Stomach smooth muscle (tissue), 2 donors: ENCODE results near the gene CTBP2.

Source experiments
- H3K27ac ChIP-seq: one replicate; pipeline ENCODE4 v1.7.0; 2013; ENCODE audit warnings: mild to moderate bottlenecking, low read length, inconsistent platforms
- H3K27me3 ChIP-seq, 2 donors: one replicate each; pipeline ENCODE4 v1.7.0; 2013; ENCODE audit warnings: low read length in 2 of 2; ENCODE audit not compliant: insufficient read depth in 2 of 2, control insufficient read depth in 1 of 2
- H3K36me3 ChIP-seq, 2 donors: one replicate each; pipeline ENCODE4 v1.7.0; 2013; ENCODE audit warnings: low read length in 2 of 2; ENCODE audit not compliant: control insufficient read depth in 2 of 2, insufficient read depth in 2 of 2
- H3K4me1 ChIP-seq: one replicate; pipeline ENCODE4 v1.7.0; 2013; ENCODE audit warnings: low read length; ENCODE audit not compliant: control insufficient read depth, insufficient read depth
- H3K4me3 ChIP-seq, 2 donors: one replicate each; pipeline ENCODE4 v1.7.0; 2013; ENCODE audit warnings: low read length in 2 of 2
- H3K9ac ChIP-seq, 2 donors: one replicate each; pipeline ENCODE4 v1.7.0; 2013; ENCODE audit warnings: low read length in 2 of 2, mild to moderate bottlenecking in 1 of 2
- H3K9me3 ChIP-seq, 2 donors: one replicate each; pipeline ENCODE4 v1.7.0; 2013; ENCODE audit warnings: low read length in 2 of 2; ENCODE audit not compliant: control insufficient read depth in 2 of 2
- donor health status: healthy.
- donor health status: Pancreatic carcinoma.

The CTBP2 gene

DNA sequence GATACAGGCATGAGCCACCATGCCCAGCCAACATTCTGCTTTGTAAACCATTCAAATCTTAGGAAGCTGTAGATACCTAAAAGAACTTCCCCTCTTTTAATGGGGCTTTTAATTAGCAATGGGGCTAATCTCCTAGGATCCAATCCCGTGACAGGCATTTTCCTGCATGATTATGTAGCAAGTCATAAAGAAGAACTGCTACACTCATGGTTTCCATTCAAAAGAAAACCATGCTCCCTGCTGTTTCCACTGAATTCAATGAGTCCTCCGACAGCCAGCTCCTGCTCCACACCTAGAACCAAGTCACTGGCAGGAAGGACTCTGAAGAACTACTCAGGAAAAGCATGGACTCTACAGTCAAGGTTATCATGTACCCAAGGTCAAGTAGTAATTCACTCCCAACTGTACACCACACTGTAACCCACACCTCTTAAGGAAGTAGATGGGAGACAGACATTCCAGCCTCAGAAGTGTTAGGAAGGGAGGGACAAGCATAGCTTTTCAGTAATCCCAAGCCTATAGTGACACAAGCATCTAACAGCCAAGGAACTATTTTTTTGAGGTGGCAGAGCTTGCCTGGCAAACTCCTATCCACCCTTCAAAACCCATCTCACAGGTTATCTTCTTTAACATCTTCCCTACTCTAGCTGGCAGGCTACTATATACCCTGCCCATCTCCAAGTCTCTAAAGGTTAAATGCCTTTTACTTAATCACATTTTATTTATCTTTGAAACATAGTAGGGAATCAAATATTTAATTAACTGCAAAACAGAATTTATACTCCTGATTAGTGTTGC lies 47.5 kb downstream of the CTBP2 start:
- H3K27me3 ChIP-seq = no peaks in the 10 kb centered on the region
- peaks cover 0 to 5% of the 10 kb centered on the region in 2 donors for H3K9me3 ChIP-seq
- H3K27ac ChIP-seq = peak overlapping the region; percentile 31
- H3K4me1 ChIP-seq = peaks cover 46% of the 10 kb centered on the region
- H3K36me3 ChIP-seq = peaks cover 14 to 21% of the 10 kb centered on the region in 2 donors
- no peak overlapping the region for H3K9ac ChIP-seq
- no peak overlapping the region for H3K4me3 ChIP-seq

DNA sequence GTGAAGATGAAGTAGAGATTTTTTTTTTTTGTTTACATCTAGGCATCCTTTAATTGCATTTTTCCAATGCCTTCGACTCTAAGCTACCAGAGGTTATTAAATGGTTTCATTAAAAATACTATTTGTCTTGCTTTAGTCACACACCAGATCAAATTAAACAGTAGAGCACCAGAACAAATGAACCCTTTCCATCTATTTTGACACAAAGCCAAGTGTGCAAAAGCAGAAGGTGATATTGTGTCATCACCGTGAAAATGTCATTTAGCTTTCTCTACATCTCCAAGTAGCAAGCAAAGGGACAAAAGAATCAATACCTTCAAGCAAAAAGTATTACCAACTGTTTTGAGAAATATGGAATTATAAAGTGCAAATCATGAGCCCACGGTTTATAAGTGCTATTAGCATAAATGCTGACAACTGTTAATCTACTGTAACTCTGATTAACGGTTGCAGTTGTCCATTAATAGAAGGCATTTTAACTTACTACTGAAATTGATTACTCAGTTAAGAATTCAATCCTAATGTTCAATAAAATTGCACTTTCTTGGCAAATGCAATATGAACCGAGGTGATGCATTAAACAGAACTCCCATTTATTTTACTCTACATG lies 49.1 kb downstream of the CTBP2 start:
- Histone ChIP-seq H3K36me3 (peaks cover 18 to 30% of the 10 kb centered on the region in 2 donors), H3K4me3 (no peak overlapping the region), H3K27me3 (no peaks in the 10 kb centered on the region), H3K9me3 (peaks cover 0 to 6% of the 10 kb centered on the region in 2 donors), H3K27ac (no peak overlapping the region), H3K9ac (no peak overlapping the region), H3K4me1 (peaks cover 44% of the 10 kb centered on the region)

DNA sequence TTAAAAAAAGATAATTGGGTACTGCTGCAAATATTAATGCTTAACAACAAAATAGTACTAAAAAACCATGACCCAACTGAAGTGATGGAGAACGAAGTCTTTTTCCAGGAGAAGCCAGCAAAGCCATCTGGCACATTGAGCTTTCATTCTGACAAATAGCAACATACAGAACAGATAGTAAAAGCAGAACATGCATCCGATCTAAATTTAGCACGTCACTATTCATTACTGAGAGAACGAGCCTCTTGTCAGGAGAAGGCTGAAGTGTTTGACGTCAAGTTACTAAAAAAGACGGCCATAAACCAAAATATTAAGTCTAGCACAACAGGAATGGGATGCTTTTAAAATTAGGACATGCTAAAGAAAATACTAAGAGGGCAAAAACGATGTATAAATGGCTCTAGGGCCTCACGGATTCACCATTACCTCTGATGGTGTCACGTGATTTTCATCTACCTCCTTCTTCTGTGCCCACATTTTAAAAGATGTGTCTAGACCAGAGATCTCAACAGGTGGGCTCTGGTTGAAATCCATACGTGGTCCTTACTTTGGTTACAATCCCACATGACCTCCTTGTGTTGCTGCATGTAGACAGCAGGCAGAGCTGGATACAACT lies 52.3 kb downstream of the CTBP2 start:
- peaks cover 18 to 32% of the 10 kb centered on the region in 2 donors for H3K36me3 ChIP-seq
- H3K27me3 ChIP-seq = no peaks in the 10 kb centered on the region
- peaks cover 0 to 6% of the 10 kb centered on the region in 2 donors for H3K9me3 ChIP-seq
- no peak overlapping the region for H3K9ac ChIP-seq
- no peak overlapping the region for H3K4me3 ChIP-seq
- peaks cover 40% of the 10 kb centered on the region for H3K4me1 ChIP-seq
- H3K27ac ChIP-seq = peak overlapping the region; percentile 37

DNA sequence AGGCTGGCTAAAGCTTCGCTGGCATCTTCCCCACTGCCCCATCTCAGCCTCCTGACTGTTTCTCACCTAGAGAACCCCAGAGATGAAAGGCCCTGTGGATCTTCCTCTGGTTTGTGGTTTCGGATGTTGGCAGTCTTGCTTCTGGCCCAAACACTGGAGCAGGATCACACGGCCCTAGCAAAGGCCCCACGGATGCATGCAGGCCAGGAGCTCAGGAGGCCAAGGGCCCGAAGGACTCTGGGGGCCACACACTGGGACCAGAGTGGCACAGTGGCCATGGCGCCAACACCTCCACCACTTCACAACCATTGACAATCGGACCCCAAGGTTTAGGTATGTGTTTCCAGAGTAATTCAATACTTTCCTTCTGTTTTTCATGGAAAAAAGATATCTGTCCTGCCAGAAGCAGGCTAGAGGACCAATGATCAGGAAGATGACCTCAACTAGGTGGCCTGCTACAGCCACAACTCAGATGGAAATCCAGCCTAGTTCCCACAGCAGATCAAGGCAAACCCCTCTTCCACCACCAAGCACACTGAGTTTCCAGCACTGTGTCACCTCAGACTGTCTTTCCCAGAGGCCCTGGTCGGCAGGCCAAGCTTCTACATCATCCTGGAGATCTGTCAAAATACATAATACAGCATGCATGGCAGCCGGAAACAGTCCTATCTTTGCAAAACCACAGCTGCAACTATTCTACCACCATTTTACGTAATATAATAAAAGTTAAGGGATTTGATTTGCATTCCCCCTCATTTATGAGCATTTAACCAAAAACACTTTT lies 53.0 kb downstream of the CTBP2 start:
- H3K27ac ChIP-seq = peak overlapping the region; percentile 37
- peaks cover 0 to 6% of the 10 kb centered on the region in 2 donors for H3K9me3 ChIP-seq
- H3K4me1 ChIP-seq = peaks cover 47% of the 10 kb centered on the region
- no peak overlapping the region for H3K9ac ChIP-seq
- peaks cover 19 to 32% of the 10 kb centered on the region in 2 donors for H3K36me3 ChIP-seq
- no peak overlapping the region for H3K4me3 ChIP-seq
- H3K27me3 ChIP-seq = no peaks in the 10 kb centered on the region

DNA sequence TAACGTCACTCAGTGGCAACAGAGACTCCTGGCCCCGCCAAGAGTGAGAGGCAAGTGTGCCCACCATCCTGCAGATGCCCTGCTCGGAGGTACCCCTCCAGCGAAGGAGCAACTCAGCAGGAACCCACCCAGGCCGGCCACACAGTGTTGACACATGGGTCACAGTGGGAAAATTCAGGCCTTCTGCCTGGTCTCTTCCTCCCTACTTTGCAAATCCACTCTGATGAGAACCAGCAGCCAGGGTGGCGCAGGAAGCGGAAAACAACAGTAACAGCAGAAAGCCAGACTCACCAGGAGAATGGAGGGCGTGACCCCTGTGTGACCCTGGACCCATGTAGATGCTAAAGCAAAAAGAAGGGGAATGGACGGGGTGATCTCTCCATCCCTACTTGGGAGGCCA lies 53.8 kb downstream of the CTBP2 start:
- Histone ChIP-seq H3K4me1 (peaks cover 50% of the 10 kb centered on the region), H3K27ac (no peak overlapping the region), H3K27me3 (no peaks in the 10 kb centered on the region), H3K4me3 (no peak overlapping the region), H3K36me3 (peaks cover 20 to 35% of the 10 kb centered on the region in 2 donors), H3K9me3 (peaks cover 0 to 6% of the 10 kb centered on the region in 2 donors), H3K9ac (no peak overlapping the region)

DNA sequence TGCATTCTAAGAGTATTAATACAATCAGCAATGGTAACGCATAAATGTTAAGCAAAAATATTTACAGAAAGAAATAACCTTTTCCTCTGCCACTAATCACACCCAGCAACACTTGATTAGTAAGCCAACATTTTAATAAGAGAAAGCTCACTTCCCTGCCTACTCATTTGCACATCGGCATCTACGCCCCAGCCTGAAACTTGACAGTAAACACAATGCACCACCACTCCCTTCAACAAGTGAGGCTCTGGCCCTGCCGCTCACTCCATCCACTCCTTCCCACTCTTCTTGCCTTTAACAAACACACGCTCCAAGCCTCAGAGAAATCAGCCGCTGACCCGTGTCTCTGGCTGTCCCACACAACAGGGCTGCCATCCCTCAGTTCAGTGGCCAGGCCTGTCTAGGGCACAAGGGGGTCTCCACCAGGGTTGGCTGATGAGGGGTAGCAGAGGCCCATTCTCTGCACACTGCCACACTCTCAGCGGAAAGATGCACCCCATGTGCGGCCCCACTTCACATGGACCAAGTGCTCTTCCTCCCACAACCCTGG lies 54.6 kb downstream of the CTBP2 start:
- Histone ChIP-seq H3K36me3 (peaks cover 20 to 35% of the 10 kb centered on the region in 2 donors), H3K4me1 (peaks cover 50% of the 10 kb centered on the region), H3K27ac (no peak overlapping the region), H3K9me3 (peaks cover 0 to 6% of the 10 kb centered on the region in 2 donors), H3K9ac (no peak overlapping the region), H3K4me3 (no peak overlapping the region), H3K27me3 (no peaks in the 10 kb centered on the region)

DNA sequence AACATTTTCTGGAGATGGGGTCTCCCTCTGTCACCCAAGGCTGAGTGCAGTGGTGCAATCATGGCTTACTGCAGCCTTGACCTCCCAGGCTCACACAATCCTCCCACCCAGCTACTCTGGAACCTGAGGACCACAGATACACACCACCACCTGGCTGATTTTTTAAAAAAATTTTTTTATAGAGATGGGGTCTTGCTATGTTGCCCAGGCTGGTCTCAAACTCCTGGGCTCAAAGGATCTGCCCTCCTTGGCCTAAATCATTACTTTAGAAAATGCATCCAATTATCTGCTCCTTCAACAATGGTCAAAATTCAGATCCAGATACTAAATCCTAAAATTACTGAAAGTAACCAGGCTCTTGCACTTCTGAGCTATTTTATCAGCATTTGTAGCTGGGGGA lies 55.2 kb downstream of the CTBP2 start:
- no peak overlapping the region for H3K4me3 ChIP-seq
- peaks cover 50% of the 10 kb centered on the region for H3K4me1 ChIP-seq

DNA sequence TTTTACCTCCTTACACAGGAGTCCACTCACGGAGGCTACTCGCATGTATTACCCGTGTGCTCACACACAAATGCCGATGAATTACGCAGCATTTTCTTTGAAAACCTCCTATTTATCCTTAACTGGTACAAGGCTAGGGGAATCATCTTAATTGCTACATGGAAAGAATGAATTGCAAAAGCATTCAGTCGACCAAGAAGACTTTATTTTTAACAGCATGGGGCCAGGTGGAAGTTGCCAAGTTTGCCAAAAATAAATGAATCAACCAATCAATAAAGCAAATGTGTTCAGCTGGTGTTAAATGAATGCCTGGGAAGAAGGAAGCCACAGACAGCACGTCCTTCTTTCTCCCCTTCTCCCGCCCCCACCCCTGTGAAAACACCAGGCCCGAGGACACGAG lies 55.8 kb downstream of the CTBP2 start:
- Histone ChIP-seq H3K4me1 (peaks cover 48% of the 10 kb centered on the region), H3K36me3 (peaks cover 17 to 28% of the 10 kb centered on the region in 2 donors), H3K9ac (no peak overlapping the region), H3K9me3 (peaks cover 0 to 6% of the 10 kb centered on the region in 2 donors), H3K27me3 (no peaks in the 10 kb centered on the region), H3K27ac (no peak overlapping the region), H3K4me3 (no peak overlapping the region)

More for the DNA sequence above, 55.2 kb downstream of the CTBP2 start:
- H3K9ac ChIP-seq = no peak overlapping the region
- no peaks in the 10 kb centered on the region for H3K27me3 ChIP-seq
- H3K9me3 ChIP-seq = peaks cover 0 to 6% of the 10 kb centered on the region in 2 donors
- H3K27ac ChIP-seq = no peak overlapping the region
- H3K36me3 ChIP-seq = peaks cover 20 to 33% of the 10 kb centered on the region in 2 donors

DNA sequence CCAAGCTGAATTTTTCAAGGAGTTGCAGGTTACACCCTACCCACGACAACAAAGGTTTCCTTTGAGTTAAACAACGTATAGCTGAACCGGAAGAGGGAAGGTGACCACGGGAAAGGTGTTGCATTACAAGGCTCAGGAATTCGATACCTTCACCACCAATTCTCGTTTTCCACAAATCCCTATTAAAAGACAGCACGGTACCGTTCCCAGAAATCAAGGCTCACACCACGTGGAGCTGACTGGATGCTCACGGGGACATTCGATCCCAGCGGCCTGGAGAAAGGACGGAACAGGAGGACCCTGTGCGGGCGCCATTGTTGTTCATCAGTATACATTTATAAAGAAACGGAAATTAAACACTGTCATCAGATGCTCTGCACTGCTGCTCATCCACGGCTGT lies 56.4 kb downstream of the CTBP2 start:
- Histone ChIP-seq H3K36me3 (peaks cover 12 to 23% of the 10 kb centered on the region in 2 donors), H3K4me1 (peaks cover 48% of the 10 kb centered on the region), H3K27ac (no peak overlapping the region), H3K9me3 (peaks cover 0 to 6% of the 10 kb centered on the region in 2 donors), H3K4me3 (no peak overlapping the region), H3K27me3 (no peaks in the 10 kb centered on the region), H3K9ac (no peak overlapping the region)

DNA sequence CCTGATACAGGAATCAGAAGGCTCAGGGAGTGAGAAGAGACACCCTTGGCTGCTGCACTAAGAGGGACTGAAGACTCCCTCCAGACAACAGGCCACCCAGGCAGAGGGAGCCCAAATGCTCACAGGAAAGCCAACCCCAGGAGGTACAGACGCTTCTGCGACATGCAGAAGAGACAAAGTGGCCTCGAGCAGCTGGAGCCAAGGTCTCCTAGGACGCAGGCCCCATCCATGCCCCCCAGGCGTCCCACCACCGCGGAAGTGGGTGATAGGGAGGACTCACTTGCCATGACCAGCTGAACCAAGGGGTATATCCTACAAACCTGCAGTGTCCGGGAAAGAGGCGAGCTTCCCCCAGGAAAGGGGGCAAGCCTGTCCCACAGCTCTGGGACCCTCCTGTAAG lies 56.9 kb downstream of the CTBP2 start:
- Histone ChIP-seq H3K4me1 (peaks cover 50% of the 10 kb centered on the region), H3K9me3 (peaks cover 0 to 6% of the 10 kb centered on the region in 2 donors), H3K27me3 (no peaks in the 10 kb centered on the region), H3K9ac (no peak overlapping the region), H3K27ac (no peak overlapping the region), H3K4me3 (no peak overlapping the region), H3K36me3 (peaks cover 12 to 20% of the 10 kb centered on the region in 2 donors)
